MV-4-11 (cell line): ENCODE results near the gene SPSB3.
"Not testable (repeated sequence)": the region's sequence is repeated elsewhere in the genome, so short reads cannot be mapped to it uniquely, and the experiment has no call there.

Experiments used
- DNase-seq: peaks from one replicate; lab custom pipeline; 2025; lab: John Stamatoyannopoulos, UW

Gene SPSB3

GRCh38 chr16:1741553-1742165, 40.7 kb downstream of the SPSB3 start:
- no peak for DNase-seq

GRCh38 chr16:1740781-1741490, 41.4 kb downstream of the SPSB3 start:
- no peak for DNase-seq

- DNase-seq, result no peak
These were observed 42.1 kb downstream of the SPSB3 start for GRCh38 chr16:1740234-1740633.

- DNase-seq, result no peak
These were observed 47.6 kb downstream of the SPSB3 start for GRCh38 chr16:1734816-1735215.

GRCh38 chr16:1734123-1734522, 48.2 kb downstream of the SPSB3 start:
- DNase-seq, result no peak

- not testable (repeated sequence) for DNase-seq
These were observed 49.8 kb downstream of the SPSB3 start for GRCh38 chr16:1732551-1732987.

- no peak for DNase-seq
These were observed 50.3 kb downstream of the SPSB3 start for GRCh38 chr16:1732071-1732470.

GRCh38 chr16:1731603-1732002, 50.8 kb downstream of the SPSB3 start:
- no peak for DNase-seq

GRCh38 chr16:1731073-1731472, 51.3 kb downstream of the SPSB3 start:
- DNase-seq, result no peak

GRCh38 chr16:1729445-1729844, 52.9 kb downstream of the SPSB3 start:
- no peak for DNase-seq

GRCh38 chr16:1729026-1729425, 53.3 kb downstream of the SPSB3 start:
- DNase-seq, result no peak

- DNase-seq, result no peak
These were observed 54.4 kb downstream of the SPSB3 start for GRCh38 chr16:1727651-1728624.
